Endothelial cell (in vitro differentiated cells): ENCODE results near the gene FCGR3B. TPM values are rescaled to one million over a fixed set of nuclear protein-coding genes. Genes with fewer than 3 reads are reported as not detected.
"Not testable (repeated sequence)": the region's sequence is repeated elsewhere in the genome, so short reads cannot be mapped to it uniquely, and the experiment has no call there.

ENCODE experiments used
- DNase-seq: peaks from one replicate; pipeline ENCODE4 v3.0.0; 2021; ENCODE audit warnings: low spot score
- H3K27ac Mint-ChIP-seq: one replicate; pipeline ENCODE4 v1.8.0; 2021; ENCODE audit warnings: mixed read lengths, inconsistent platforms; ENCODE audit not compliant: unreplicated experiment
- H3K27me3 Mint-ChIP-seq: one replicate; pipeline ENCODE4 v1.8.0; 2021; ENCODE audit warnings: mild to moderate bottlenecking, moderate library complexity, mixed read lengths, inconsistent platforms; ENCODE audit not compliant: unreplicated experiment
- H3K36me3 Mint-ChIP-seq: one replicate; pipeline ENCODE4 v1.8.0; 2021; ENCODE audit warnings: mild to moderate bottlenecking, low read depth, mixed read lengths, inconsistent platforms; ENCODE audit not compliant: unreplicated experiment
- H3K4me1 Mint-ChIP-seq: one replicate; pipeline ENCODE4 v1.8.0; 2021; ENCODE audit warnings: mild to moderate bottlenecking, mixed read lengths, inconsistent platforms; ENCODE audit not compliant: unreplicated experiment
- H3K4me3 Mint-ChIP-seq: one replicate; pipeline ENCODE4 v1.8.0; 2021; ENCODE audit warnings: mild to moderate bottlenecking, mixed read lengths, inconsistent platforms; ENCODE audit not compliant: unreplicated experiment
- H3K9me3 Mint-ChIP-seq: one replicate; pipeline ENCODE4 v1.8.0; 2021; ENCODE audit warnings: mixed read lengths, inconsistent platforms; ENCODE audit not compliant: unreplicated experiment
- total RNA-seq: library from RNA; stranded (reverse); fragmentation: NEBNext Ultra II Directional; extraction: Animal tissue kit (Norgen Biotek cat#: 25700); gene quantifications from one replicate; pipeline ENCODE4 v1.2.1, GENCODE V29; 2021; ENCODE audit not compliant: unreplicated experiment

Gene FCGR3B
- total RNA-seq, 1 donor from 2014 or later = not detected

DNA sequence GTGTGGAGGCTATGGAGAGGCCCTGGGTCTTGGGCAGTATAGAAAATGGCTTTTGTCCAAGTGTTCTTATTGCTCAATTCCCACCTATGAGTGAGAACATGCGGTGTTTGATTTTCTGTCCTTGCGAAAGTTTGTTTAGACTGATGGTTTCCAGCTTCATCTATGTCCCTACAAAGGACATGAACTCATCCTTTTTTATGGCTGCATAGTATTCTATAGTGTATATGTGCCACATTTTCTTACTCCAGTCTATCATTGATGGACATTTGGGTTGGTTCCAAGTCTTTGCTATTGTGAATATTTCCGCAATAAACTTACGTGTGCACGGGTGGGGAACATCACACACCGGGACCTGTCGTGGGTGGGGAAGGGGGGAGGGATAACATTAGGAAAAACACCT, 10.6 kb downstream of the FCGR3B start:
- H3K9me3 Mint-ChIP-seq, H3K27me3 Mint-ChIP-seq, DNase-seq, H3K4me3 Mint-ChIP-seq, H3K4me1 Mint-ChIP-seq, H3K27ac Mint-ChIP-seq, H3K36me3 Mint-ChIP-seq: not testable (repeated sequence)

DNA sequence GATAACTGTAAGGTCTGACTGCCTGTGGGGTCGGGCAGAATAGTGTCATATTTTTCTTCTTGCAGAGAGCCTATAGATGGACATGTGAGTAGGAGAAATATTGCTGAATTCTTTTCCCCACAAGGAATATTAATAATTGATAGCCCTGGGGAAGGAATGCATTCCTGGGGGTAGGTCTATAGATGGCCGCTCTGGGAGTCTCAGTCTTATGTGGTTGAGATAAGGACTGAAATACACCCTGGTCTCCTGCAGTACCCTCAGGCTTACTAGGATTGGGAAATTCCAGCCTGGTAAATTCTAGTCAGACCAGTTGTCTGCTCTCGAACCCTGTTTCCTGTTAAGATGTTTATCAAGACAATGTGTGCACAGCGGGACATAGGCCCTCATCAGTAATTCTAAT, 12.5 kb downstream of the FCGR3B start:
- H3K4me1 Mint-ChIP-seq, H3K27me3 Mint-ChIP-seq: not testable (repeated sequence)

DNA sequence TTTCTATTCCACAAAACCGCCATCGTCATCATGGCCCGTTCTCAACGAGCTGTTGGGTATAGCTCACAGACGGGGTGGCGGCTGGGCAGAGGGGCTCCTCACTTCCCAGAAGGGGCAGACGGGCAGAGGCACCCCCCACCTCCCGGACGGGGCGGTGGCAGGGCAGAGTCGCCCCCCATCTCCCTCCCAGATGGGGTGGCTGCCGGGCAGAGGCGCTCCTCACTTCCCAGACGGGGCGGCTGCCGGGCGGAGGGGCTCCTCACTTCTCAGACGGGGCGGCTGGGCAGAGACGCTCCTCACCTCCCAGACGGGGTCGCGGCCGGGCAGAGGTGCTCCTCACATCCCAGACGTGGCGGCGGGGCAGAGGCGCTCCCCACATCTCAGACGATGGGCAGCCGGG, 14.6 kb downstream of the FCGR3B start:
- not testable (repeated sequence) for H3K4me1 Mint-ChIP-seq, H3K36me3 Mint-ChIP-seq, H3K27me3 Mint-ChIP-seq, DNase-seq, H3K4me3 Mint-ChIP-seq, H3K9me3 Mint-ChIP-seq, H3K27ac Mint-ChIP-seq

More for the DNA sequence above, 12.5 kb downstream of the FCGR3B start:
- H3K27ac Mint-ChIP-seq, DNase-seq, H3K4me3 Mint-ChIP-seq, H3K9me3 Mint-ChIP-seq, H3K36me3 Mint-ChIP-seq: not testable (repeated sequence)

DNA sequence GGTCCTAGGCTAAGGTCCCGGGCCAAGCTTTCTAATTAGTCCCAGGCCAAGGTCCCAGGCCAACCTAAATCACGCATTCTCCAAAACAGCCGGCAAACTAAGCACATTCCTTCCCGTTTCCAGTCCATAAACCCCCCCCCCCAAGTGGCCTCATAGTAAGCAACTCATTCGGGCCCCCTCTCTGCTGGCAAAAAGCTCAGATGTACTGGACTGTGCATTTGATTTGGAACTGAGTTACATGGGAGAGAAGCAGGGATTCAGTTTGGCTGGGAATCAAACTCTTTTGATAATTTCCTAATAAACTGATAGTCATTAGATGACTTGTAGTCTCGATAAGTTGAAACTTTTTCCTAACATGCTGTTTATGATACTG, 17.8 kb downstream of the FCGR3B start:
- H3K27me3 Mint-ChIP-seq, H3K36me3 Mint-ChIP-seq, H3K4me1 Mint-ChIP-seq, H3K9me3 Mint-ChIP-seq, DNase-seq: not testable (repeated sequence)
- H3K27ac Mint-ChIP-seq = peak overlapping the region; percentile 93
- peak overlapping the region; percentile 87 for H3K4me3 Mint-ChIP-seq

DNA sequence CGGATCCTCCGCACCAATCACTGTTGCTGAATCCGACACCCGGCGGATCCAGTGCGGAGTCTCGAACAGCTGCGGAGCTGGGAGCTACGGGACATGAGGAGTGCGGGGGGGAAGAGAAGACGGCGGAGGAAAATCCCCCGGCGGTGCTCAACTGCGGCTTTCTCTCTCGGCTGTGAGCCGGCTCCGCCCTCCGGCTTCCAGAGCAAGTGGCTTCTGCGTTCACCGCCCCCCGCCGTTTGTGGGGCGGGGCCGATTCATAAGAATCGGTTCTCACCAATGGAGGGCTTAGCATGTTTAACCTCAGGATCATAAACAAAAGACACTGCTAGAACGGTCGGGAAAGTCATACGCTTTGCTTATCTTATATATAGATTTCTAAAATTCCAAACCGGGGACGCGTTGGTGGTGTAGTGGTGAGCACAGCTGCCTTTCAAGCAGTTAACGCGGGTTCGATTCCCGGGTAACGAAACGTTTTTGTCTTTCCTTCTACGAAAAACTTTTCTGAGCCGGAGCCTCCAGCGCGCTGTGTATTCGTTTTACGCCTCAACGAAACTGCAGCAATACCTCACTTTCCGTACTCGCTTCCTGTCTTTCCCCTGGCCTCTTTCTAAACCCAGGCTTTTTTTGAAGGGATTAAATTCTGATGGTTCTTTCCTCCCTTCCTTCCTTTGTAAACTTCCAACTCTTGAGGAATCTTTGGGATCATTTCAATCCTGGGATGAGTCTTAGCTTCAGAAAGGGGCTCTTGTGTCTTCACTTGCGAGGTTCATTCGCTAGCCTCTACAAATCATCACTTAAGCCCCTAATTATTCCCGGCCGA, 18.4 kb downstream of the FCGR3B start:
- peak; percentile 89 for DNase-seq
- H3K9me3 Mint-ChIP-seq, H3K4me1 Mint-ChIP-seq, H3K36me3 Mint-ChIP-seq, H3K27me3 Mint-ChIP-seq: not testable (repeated sequence)
- Mint-ChIP-seq H3K4me3 (peak overlapping the region; percentile 87), H3K27ac (peak overlapping the region; percentile 93)

DNA sequence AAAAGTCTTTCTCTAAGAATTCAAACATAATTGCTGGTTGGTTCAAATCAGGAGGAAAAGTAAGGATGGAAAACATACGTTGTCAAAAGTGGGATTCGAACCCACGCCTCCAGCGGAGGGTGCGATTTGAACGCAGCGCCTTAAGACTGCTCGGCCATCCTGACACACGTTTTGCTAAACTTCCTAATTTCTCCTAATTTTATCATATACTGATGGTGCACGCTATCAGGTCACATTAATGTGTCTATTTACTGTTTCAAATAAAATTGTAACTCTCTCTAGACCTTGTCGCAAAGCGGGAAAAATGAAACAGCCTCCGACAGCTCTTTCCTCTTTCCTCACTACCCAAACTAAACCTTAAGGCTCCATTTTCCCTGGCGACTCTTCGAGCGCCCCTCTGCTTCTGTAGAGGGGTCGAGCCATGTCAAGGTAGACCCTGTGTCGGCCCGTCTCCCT, 19.1 kb downstream of the FCGR3B start:
- DNase-seq = peak; percentile 17
- not testable (repeated sequence) for H3K27me3 Mint-ChIP-seq

DNA sequence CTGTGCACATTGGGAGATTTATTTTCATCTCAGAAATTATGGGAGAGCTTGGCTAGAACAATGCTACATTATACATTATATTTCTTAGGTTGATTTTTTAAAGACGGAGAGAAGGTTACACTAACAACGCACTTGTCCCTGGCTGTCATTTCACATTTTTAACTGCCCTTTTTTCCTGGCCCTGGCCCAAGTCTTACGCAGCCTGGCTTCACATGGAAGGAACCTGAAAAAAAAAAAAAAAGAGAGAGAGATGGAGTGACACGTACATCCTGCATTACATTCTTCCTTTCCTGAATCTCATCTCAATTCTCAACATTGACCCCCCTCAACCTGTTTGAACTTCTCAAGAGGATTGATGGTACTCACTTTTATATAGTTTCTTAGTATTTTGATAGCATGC, 20.8 kb downstream of the FCGR3B start:
- DNase-seq, H3K27me3 Mint-ChIP-seq, H3K36me3 Mint-ChIP-seq, H3K4me3 Mint-ChIP-seq, H3K9me3 Mint-ChIP-seq, H3K4me1 Mint-ChIP-seq, H3K27ac Mint-ChIP-seq: not testable (repeated sequence)

More for the DNA sequence above, 19.1 kb downstream of the FCGR3B start:
- H3K9me3 Mint-ChIP-seq, H3K36me3 Mint-ChIP-seq, H3K4me1 Mint-ChIP-seq: not testable (repeated sequence)
- H3K4me3 Mint-ChIP-seq = peak overlapping the region; percentile 87
- H3K27ac Mint-ChIP-seq = peak overlapping the region; percentile 93

DNA sequence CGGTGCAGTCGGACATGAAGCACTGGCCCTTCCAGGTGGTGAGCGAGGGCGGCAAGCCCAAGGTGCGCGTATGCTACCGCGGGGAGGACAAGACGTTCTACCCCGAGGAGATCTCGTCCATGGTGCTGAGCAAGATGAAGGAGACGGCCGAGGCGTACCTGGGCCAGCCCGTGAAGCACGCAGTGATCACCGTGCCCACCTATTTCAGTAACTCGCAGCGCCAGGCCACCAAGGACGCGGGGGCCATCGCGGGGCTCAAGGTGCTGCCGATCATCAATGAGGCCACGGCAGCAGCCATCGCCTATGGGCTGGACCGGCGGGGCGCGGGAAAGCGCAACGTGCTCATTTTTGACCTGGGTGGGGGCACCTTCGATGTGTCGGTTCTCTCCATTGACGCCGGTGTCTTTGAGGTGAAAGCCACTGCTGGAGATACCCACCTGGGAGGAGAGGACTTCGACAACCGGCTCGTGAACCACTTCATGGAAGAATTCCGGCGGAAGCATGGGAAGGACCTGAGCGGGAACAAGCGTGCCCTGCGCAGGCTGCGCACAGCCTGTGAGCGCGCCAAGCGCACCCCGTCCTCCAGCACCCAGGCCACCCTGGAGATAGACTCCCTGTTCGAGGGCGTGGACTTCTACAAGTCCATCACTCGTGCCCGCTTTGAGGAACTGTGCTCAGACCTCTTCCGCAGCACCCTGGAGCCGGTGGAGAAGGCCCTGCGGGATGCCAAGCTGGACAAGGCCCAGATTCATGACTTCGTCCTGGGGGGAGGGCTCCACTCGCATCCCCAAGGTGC, 24.2 kb downstream of the FCGR3B start:
- DNase-seq, H3K4me1 Mint-ChIP-seq, H3K27ac Mint-ChIP-seq, H3K36me3 Mint-ChIP-seq, H3K4me3 Mint-ChIP-seq, H3K9me3 Mint-ChIP-seq, H3K27me3 Mint-ChIP-seq: not testable (repeated sequence)

DNA sequence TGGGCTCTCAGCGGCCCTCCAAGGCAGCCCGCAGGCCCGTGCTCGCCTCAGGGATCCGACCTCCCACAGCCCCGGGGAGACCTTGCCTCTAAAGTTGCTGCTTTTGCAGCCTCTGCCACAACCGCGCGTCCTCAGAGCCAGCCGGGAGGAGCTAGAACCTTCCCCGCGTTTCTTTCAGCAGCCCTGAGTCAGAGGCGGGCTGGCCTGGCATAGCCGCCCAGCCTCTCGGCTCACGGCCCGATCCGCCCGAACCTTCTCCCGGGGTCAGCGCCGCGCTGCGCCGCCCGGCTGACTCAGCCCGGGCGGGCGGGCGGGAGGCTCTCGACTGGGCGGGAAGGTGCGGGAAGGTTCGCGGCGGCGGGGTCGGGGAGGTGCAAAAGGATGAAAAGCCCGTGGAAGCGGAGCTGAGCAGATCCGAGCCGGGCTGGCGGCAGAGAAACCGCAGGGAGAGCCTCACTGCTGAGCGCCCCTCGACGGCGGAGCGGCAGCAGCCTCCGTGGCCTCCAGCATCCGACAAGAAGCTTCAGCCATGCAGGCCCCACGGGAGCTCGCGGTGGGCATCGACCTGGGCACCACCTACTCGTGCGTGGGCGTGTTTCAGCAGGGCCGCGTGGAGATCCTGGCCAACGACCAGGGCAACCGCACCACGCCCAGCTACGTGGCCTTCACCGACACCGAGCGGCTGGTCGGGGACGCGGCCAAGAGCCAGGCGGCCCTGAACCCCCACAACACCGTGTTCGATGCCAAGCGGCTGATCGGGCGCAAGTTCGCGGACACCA, 25.0 kb downstream of the FCGR3B start:
- not testable (repeated sequence) for H3K4me3 Mint-ChIP-seq, H3K4me1 Mint-ChIP-seq, H3K9me3 Mint-ChIP-seq, H3K27ac Mint-ChIP-seq, H3K36me3 Mint-ChIP-seq, H3K27me3 Mint-ChIP-seq, DNase-seq

DNA sequence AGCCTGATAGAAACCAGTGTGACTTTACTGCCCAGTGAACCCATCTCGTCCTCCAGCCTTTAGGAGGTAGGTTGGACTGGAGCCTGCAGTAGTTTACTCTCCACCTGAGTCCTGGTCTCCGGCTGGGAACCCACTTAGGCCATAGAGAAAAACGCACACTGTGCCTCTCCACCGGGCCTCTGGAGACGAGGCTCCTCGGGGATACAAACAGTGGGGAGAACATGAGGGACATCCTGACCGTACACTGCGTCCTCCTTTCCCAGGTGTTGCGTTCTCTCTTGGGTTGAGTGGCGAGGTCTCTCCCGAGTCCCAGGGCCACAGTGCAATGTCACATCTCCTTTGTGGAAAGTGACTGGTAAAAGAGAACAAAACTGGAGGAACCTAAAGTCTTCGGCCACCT, 26.0 kb downstream of the FCGR3B start:
- H3K27ac Mint-ChIP-seq, H3K4me1 Mint-ChIP-seq, H3K4me3 Mint-ChIP-seq, H3K27me3 Mint-ChIP-seq, DNase-seq, H3K9me3 Mint-ChIP-seq, H3K36me3 Mint-ChIP-seq: not testable (repeated sequence)

DNA sequence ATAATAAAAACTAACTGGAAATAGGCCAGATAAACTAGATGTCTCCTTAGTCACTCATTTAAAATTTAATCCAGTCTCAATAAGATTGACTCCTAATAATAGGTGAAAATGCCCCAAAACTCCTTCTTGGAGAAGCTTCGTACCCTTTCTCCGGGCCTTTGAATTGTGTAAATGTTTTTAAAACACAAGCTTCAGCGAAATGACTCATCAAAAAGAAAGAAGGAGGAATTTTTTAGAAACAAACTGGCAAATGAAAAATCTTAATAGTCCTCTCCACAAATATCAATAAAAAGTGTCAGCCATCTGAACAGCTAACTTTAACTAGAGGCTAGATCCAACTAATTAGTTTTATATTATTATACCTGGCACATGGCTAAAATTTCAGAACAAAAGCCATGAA, 33.9 kb downstream of the FCGR3B start:
- DNase-seq, H3K36me3 Mint-ChIP-seq, H3K4me1 Mint-ChIP-seq, H3K9me3 Mint-ChIP-seq, H3K4me3 Mint-ChIP-seq, H3K27me3 Mint-ChIP-seq, H3K27ac Mint-ChIP-seq: not testable (repeated sequence)
